Measurements from ENCODE around the gene ELP4.

DNA sequence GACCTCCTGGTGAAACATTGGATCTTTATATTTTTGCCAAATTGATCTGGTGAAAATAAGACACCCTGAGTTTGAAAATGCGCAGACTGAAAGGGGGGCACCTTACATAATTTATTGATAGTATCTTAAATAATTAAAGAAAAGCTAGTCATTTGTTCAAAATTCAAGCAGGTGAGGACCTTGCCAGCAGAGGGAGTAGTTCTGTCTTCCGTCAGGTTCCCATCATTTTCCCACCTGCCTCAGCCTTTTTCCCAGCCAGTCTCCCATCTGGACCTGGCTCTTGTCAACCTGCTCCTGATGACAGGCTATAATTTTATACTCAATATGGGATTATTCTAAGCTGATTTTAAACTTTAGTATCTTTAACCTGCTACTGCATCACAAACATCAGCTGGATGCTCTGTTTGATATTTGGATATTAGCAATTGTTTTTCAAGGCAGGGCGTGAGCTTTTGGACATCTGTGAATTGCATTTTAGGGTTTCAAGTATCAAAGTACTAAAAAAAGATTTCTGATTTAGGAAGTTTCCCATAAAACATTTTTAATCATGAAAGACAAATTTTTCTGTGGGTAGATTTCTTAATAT lies 132.0 kb downstream of the ELP4 start:
- TF ChIP-seq POLR2A (conservative IDR thresholded peaks at IDR 0.05) (no peak), RAD21 (CRISPR knock-in tag; conservative IDR thresholded peaks at IDR 0.05 in 1 of 2, IDR thresholded peaks at IDR 0.05 in 1 of 2) (peak; percentile 15 to 45; a peak in 2 of 4 replicates), ELF4 (CRISPR knock-in tag; IDR thresholded peaks at IDR 0.05) (no peak), CHD2 (IDR thresholded peaks at IDR 0.05; ENCODE audit: low read depth, low read length) (no peak), TAF1 (IDR thresholded peaks at IDR 0.05; ENCODE audit: control insufficient read depth, extremely low read depth, insufficient read depth, low read length, severe bottlenecking) (no peak)
- TF ChIP-seq, protein P1, sequence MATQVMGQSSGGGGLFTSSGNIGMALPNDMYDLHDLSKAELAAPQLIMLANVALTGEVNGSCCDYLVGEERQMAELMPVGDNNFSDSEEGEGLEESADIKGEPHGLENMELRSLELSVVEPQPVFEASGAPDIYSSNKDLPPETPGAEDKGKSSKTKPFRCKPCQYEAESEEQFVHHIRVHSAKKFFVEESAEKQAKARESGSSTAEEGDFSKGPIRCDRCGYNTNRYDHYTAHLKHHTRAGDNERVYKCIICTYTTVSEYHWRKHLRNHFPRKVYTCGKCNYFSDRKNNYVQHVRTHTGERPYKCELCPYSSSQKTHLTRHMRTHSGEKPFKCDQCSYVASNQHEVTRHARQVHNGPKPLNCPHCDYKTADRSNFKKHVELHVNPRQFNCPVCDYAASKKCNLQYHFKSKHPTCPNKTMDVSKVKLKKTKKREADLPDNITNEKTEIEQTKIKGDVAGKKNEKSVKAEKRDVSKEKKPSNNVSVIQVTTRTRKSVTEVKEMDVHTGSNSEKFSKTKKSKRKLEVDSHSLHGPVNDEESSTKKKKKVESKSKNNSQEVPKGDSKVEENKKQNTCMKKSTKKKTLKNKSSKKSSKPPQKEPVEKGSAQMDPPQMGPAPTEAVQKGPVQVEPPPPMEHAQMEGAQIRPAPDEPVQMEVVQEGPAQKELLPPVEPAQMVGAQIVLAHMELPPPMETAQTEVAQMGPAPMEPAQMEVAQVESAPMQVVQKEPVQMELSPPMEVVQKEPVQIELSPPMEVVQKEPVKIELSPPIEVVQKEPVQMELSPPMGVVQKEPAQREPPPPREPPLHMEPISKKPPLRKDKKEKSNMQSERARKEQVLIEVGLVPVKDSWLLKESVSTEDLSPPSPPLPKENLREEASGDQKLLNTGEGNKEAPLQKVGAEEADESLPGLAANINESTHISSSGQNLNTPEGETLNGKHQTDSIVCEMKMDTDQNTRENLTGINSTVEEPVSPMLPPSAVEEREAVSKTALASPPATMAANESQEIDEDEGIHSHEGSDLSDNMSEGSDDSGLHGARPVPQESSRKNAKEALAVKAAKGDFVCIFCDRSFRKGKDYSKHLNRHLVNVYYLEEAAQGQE (IDR thresholded peaks at IDR 0.05; ENCODE audit: borderline replicate concordance): peak; percentile 11; the same call in 1 of the 2 replicates
- TF ChIP-seq, protein P1 (CRISPR knock-in tag; IDR thresholded peaks at IDR 0.05; ENCODE audit: low read depth): no peak

All from K562 (cell line).